GM18499 (cell line): ENCODE results near the gene SORT1.

Experiments
- ATAC-seq: cut with Tn5 transposase; IDR thresholded peaks from one replicate; pipeline ENCODE4 v1.9.1; 2021; ENCODE audit warnings: moderate number of reproducible peaks; ENCODE audit not compliant: insufficient read depth, unreplicated experiment

SORT1 gene

GRCh38 chr1:109279615-109280278, 118.0 kb downstream of the SORT1 start:
- ATAC-seq: no peak

- ATAC-seq: no peak
Measured at GRCh38 chr1:109277434-109278204, 120.1 kb downstream of the SORT1 start.

- ATAC-seq: no peak
Measured at GRCh38 chr1:109275706-109276345, 121.9 kb downstream of the SORT1 start.

GRCh38 chr1:109274533-109275476, 122.9 kb downstream of the SORT1 start:
- ATAC-seq: no peak

- no peak for ATAC-seq
Measured at GRCh38 chr1:109273570-109274288, 124.0 kb downstream of the SORT1 start.

- no peak for ATAC-seq
Measured at GRCh38 chr1:109272831-109273547, 124.7 kb downstream of the SORT1 start.

- ATAC-seq: no peak
Measured at GRCh38 chr1:109272021-109272799, 125.5 kb downstream of the SORT1 start.

- no peak for ATAC-seq
Measured at GRCh38 chr1:109271458-109271857, 126.3 kb downstream of the SORT1 start.

- ATAC-seq: no peak
Measured at GRCh38 chr1:109270623-109271317, 126.9 kb downstream of the SORT1 start.

GRCh38 chr1:109269981-109270622, 127.6 kb downstream of the SORT1 start:
- ATAC-seq: no peak

GRCh38 chr1:109269212-109269980, 128.3 kb downstream of the SORT1 start:
- no peak for ATAC-seq

GRCh38 chr1:109268431-109269211, 129.1 kb downstream of the SORT1 start:
- ATAC-seq: no peak

GRCh38 chr1:109267743-109268300, 129.9 kb downstream of the SORT1 start:
- no peak for ATAC-seq

GRCh38 chr1:109266965-109267364, 130.8 kb downstream of the SORT1 start:
- ATAC-seq: no peak

- ATAC-seq: no peak
Measured at GRCh38 chr1:109265741-109266330, 131.9 kb downstream of the SORT1 start.
